Kasumi-1 (cell line): ENCODE data around the gene D2HGDH.
A peak's percentile ranks its signal among the peaks of the same experiment; 100 is the strongest.
"Not testable (repeated sequence)": the region's sequence is repeated elsewhere in the genome, so short reads cannot be mapped to it uniquely, and the experiment has no call there.

Experiments
- DNase-seq, 2 experiments: peaks; one replicate each; lab custom pipeline; 2025; lab: John Stamatoyannopoulos, UW

Gene D2HGDH

DNA sequence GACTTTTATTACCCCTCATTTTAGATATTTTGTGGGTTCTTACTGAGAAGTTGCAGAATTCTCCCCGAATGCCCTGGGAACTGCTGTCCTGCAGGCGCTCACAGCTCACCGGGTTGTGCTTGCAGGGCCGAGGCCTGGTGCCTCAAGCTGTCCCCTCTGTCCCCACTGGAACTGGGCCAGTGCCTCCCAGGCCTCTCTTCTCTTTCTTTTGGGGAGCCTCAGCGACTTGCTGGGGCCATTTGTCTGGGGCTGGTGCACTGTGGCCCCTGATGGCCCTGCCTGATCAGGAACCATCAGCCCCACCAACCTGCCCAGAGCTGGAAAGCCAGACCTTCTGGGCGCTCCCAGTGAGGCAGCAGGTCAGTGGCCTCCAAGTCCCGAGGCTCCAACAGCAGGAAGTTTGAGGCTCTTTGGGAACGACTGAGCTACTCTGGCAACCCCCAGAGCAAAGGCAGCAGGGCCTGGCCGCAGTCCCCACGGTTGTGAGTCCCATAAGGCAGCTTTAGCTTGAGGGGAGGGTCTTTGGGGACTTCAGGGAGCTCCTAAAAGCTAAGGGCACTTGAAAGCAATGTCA, 59.9 kb downstream of the D2HGDH start:
- no peak for DNase-seq

DNA sequence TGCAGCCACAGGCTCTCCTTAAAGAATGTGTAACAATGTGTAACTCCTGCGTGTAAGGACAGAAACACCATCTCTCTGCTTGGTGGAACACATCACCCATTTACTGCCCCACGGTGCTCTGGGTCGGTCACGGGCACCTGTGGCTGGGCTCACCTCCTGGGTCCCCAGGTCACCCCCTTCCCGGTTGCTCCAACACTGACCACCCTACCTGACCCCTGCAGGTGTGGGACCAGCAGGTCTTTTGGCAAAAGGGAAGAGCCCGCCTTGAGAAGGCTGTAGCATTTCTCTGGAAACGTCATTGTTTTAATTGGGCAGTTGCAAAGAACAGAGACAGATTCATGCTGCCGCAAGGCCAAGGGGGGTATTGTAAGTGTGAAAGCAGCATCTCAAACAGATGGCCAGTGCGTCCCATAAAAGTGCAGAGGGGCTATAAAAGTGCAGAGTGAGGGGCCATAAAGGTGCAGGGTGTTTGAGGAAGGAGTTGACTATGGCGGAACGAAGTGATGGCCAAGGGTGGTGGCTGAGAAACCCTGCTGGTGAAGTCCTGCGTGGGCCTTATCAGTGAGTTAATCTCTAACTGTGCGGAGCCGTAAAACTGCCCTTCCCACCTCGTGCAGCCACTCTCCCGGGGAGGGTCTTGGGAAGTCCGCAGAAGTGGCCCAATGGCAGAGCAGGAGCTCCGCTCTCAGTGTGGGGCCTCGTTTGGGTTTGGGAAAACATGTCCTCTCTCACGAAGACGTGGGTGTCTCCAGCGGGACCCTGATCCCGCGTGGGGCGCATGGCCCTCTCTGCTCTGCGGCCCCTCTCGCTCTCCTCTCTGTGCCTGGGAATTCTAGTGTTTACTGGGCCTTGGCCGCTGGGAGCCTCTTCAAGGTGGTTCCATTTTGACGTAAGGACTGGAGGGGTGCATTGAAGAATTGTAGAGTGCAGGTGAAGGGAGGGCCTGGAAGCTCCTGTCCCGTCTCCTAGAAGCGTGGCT, 60.9 kb downstream of the D2HGDH start:
- no peak for DNase-seq

DNA sequence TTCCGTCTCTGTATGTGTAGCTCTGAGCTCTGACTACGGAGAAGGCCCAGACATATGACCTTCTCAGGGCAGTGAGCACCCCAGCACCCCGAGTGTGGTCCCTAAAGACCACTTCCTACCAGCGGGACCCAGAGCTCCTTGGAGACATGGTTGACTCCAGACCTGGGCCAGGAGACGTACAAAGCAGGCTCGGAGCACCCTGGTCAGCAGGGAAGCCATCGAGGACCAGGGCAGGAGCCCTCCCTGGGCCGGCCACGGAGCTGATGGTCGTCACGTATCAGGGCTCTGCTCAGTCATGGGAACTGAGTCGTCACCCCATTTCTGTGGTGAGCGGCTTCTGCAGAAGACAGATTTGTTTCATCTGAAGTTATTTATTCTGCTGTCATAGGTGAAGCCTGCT, 61.8 kb downstream of the D2HGDH start:
- DNase-seq = no peak

DNA sequence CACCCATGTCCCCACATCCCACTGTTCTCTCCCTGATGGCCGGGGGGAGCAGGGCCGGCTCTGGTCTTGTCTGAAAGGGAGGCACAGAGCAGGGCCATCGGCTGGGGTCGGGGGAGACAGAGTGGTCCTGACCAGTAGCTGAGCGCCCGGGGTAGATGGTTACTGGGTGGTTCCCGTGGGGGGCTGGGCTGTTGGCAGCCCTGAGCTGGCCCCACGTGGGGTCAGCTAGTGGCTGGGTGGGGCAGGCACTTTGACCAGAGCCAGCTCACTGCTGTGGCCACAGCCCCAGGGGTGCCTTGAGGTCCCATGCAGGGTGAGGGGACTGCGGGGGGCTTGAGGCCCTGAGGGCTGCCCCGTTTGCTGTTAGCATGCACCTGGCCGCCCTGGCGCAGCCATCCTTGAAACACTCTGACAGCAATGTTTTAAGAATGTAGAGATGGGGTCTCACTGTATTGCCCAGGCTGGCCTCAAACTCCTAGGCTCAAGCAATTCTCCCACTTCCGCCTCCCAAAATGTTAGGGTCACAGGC, 62.2 kb downstream of the D2HGDH start:
- DNase-seq = no peak

DNA sequence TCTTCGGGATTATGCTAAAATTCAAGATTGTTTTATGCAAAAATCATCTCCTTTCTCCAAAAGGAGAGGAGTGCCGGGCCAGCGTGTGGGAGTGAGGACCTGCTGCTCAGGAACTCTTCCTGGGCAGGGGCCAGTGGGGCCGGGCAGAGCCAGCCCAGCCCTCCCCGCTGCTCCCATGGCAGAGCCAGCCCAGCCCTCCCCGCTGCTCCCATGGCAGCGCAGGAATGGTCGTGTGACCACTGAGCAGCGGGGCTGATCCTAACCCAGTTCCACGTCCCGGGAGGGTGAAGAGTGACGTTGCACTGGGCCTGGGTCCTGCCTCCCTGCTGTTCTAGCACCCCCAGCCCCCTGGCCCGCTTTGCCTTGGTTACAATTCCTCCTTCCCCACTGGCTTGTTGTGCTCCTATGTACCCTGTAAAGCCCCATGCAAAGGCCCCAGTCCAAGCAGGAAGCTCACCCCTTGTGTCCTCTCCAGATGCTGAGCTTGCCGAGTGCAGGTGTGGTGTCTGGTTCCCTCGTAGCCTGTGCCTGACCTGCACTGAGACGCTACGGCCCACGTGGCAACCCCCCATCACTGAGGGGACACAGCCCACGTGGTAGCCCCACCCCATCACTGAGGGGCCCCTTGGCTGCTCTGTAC, 63.1 kb downstream of the D2HGDH start:
- no peak for DNase-seq

DNA sequence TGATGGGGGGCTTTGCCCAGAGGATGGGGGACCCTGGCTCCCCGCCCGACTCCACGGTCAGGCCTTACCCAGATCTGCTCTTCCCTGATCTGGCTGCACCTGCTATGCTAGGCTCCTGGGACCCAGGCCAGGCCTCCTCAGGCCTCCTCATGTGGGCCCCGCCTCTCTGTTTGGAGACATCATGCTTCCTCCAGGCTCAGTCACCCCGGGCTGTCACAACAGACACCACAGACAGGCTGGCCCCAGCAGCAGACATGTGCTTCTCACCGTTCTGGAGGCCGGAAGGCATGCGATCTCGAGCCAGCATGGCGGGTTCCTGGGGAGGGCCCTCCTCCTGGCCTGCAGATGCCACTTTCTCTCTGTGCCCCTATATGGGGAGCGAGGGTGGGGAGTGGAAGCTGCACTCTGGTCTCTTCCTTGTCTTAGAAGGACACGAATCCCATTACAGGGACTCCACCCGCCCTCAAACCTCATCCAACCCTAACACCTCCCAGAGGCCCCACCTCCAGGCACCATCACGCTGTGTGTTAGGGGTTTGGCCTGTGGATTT, 63.7 kb downstream of the D2HGDH start:
- DNase-seq = no peak

DNA sequence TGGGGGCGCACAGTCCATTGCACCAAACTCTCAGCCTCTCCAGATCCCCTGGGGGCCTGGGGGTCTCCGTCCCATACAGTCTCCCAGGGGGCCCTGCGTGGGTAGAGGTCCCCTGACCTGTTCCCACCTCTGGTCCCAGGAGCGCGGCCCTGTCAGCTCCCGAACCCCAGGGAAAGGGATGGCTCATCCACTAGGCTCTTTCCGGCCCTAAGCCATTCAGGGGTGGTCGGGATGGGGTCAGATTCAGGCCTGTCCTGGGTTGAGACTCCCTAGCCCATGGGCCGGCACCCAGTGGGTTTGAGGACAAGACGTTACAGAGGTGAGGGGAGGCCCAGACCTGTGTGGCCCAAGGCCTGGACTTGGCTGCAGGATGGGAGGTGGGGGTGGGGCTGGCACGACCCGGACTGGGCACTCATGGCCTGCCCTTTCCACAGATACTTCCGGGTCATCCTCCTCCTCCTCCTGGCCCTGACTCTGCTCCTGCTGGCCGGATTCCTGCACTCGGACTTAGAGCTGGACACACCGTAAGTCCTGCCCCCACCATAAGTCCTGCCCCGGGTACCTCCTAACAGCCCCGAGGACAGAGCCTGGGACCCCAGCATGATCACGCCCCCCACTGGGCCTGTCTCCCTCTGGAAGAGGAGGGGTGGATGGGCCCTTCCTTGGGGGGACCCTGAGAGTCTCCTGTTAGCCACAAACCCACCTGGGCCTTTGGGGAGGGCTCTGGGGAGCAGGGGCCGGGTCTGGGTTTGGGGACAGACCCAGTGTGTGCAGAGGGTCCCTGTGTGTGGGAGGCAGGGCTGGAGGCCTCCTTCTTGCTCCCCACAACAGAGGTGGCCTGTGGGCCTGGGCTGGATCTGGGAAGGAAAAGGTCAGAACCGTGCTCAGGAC, 64.4 kb downstream of the D2HGDH start:
- no peak for DNase-seq

DNA sequence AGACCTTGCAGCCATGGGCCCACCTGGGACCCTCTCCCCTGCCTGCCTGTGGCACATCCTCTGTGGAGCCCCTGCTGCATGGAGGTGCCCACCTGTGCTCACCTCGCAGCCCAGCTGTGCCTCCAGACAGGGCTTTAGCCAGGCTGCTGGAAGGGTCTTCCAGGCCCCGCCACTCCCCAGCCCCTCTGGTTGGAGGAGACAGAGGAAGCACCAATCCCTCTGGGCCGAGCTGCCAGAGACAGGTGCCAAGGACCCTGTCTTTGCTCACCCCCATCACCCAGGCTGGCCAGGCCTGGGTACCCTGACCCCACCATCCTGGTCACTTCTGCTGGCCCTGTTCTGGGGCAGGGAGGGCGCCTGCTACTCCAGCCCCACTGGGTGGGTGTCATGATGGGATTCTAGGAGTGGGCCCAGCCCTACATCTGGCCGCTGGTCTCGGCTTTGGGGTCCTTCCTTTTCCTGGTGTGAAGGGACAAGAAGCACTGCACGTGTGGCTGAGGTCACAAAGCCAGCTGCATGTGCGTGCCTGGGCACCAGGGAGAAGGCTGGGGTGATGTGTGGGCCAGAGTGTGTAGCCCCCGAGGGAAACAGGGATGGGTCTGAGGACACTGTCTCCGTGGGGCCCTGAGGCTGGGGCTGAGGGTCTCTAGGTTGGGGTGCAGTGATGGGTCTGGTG, 65.2 kb downstream of the D2HGDH start:
- DNase-seq = no peak

DNA sequence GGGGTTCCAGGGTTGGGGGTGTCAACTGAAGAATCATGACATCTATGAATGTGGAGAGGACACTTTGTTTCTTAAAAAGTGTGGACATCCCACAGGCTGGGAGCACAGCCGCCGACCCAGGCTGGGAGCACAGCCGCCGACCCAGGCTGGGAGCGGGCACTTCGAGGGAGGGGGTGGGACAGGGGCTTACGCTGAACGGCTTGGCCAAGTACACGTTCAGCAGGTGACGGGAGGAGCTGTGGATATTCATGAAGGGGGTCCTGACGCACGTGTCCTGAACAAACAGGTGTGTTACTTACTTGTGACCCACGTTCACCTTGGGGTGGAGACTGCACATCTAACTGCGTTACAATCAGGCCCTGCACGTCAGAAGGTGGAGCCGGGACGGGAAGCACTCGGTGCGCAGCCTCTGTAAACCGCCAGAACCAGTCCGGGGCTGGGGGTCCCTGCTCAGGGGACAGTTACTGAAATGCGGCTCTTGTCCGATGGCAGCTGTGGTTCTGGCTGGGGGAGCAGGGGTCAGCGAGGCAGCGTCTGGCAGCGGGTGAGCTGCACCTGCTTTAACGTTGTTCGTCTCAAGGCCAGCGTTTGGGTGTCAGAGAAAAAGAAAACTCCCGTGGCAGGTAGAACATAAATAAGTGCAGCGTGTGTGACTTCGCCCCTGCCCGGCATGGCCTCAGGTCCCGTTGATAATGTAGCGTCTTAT, 65.9 kb downstream of the D2HGDH start:
- DNase-seq = not testable (repeated sequence)

DNA sequence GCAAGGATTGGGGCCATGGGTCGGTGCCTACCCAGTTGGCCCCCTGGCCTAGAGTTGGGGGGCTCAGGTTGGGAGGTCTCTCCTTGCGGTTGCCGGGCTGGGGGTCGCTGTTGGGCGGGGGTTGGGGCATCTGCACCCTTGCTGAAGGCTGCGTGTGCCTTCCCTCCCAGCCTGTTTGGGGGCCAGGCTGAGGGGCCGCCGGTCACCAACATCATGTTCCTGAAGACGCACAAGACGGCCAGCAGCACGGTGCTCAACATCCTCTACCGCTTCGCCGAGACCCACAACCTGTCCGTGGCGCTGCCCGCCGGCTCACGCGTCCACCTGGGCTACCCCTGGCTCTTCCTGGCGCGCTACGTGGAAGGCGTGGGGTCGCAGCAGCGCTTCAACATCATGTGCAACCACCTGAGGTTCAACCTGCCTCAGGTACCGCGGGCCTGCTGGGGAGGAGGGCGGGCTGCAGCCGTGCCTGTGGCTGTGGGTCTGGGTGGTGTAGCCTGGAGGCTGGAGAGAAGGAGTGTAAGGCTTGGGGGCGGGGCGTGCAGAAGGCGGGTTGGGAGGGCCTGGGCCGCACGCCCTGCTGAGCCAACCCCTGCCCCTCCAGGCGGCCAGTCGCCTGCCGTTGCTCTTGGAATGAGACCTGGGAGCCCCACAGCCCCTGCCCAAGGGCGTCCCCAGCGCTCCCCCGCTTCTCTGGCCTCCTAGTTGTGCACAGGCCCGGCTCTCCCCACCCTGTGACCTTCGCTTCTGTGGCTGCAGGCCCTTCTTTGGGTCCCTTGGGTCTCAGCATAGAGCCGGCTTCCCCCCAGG, 67.4 kb downstream of the D2HGDH start:
- DNase-seq = no peak

DNA sequence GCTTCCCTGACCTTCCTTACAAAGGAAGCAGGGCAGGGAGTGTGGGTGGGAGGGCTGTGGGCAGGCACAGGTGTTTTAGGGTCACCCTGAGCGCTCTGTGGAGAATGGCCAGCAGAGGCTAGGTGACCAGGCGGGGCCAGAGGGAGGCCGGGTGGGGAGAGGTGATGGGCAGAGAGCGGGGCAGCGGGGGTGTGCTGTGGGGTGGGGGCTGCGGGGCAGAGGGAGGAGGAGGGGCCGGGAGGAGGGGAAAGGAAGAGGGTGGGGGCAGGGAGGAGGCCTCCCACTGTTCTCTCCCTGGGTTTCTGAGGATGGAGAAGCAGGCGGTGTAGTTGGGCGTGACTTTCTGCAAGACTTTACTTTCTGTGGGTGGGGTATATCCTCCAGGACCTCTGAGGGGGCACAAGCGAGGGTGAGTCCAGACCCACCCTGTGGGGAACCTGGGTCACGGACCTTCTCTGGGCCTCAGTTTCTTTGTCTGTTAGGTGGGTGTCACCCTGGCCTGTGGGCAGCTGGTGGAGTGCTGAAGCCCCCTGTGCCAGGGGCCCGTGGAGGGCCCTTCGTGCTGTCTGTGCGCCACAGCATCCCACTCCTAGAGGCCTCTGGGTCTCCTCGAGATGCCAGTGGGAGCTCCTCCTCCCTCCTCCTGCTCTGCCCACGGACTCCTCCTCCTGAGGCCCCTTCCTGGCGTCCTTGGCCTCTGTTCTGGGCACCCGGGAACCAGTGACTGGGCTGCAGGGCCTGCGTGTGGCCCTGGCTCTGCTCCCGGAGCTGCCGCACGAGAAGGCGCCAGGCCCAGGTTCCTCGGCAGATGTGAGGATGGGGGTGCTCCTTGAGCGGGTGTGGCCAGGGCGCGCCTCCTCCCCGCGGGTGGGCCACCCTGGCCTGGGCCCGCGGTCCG, 68.2 kb downstream of the D2HGDH start:
- DNase-seq = no peak

DNA sequence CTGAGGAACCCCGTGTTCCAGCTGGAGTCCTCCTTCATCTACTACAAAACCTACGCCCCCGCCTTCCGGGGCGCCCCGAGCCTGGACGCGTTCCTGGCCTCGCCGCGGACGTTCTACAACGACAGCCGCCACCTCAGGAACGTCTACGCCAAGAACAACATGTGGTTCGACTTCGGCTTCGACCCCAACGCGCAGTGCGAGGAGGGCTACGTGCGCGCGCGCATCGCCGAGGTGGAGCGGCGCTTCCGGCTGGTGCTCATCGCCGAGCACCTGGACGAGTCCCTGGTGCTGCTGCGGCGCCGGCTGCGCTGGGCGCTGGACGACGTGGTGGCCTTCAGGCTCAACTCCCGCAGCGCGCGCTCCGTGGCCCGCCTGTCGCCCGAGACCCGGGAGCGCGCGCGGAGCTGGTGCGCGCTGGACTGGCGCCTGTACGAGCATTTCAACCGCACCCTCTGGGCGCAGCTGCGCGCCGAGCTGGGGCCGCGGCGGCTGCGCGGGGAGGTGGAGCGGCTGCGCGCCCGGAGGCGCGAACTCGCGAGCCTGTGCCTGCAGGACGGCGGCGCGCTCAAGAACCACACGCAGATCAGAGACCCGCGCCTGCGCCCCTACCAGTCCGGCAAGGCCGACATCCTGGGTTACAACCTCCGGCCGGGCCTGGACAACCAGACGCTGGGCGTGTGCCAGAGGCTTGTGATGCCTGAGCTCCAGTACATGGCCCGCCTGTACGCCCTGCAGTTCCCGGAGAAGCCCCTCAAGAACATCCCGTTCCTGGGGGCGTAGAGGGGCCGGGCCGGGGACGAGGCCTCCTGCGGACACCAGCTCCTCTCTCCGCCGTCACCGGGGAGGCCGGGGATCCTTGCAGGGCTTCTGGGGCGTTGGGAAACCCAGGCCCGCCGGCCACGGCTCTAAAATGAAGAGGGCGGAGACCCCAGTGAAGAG, 69.2 kb downstream of the D2HGDH start:
- DNase-seq = peak; percentile 0 to 8

DNA sequence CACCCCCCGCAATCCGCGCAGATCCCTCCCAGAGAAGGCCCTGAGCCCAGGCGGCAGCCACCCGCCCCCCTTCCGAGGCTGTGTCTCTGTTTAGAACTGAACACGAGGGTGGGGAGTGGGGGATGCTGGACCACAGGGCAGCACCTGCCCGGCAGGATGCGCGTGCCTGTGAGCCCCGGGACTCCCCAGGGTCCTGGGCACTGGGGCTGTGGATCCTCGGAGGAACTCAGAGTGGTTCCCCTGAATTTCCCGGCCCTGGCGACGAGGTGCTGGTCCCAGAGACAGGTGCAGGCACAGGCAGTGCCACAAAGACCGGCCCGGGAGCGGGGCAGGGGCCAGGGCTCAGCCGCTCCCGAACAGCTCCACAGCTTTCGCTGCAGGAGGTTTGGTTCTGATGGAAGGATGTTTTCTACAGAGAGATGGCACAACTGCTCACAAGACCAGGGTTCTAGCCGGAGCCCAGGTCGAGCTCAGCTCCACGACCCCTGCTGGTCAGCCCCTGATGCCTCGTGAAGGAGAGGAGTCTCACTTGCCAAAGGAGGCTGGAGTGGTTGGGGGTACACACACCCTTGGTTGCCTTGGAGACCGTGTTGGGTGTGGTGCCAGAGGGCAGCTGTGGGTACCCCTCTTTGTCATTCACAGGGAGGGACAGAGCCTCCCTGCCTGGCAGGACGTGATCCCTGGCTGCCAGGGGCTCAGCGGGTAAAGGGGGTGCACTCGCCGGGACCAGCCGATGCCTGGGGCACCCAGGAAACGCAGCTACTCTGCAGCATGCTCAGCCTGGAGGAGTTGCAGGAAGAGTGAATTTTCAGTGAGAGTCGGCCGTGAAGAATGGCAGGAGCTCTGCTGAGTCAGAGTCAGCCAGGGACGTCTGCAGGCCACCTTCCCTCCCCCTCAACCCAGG, 70.1 kb downstream of the D2HGDH start:
- peak; percentile 12 to 36 for DNase-seq

DNA sequence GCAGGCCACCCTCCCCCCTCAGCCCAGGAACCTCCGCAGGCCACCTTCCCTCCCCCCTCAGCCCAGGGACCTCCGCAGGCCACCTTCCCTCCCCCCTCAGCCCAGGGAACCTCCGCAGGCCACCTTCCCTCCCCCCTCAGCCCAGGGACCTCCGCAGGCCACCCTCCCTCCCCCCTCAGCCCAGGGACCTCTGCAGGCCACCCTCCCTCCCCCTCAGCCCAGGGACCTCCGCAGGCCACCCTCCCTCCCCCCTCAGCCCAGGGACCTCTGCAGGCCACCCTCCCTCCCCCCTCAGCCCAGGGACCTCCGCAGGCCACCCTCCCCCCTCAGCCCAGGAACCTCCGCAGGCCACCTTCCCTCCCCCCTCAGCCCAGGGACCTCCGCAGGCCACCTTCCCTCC, 71.8 kb downstream of the D2HGDH start:
- DNase-seq = not testable (repeated sequence)

DNA sequence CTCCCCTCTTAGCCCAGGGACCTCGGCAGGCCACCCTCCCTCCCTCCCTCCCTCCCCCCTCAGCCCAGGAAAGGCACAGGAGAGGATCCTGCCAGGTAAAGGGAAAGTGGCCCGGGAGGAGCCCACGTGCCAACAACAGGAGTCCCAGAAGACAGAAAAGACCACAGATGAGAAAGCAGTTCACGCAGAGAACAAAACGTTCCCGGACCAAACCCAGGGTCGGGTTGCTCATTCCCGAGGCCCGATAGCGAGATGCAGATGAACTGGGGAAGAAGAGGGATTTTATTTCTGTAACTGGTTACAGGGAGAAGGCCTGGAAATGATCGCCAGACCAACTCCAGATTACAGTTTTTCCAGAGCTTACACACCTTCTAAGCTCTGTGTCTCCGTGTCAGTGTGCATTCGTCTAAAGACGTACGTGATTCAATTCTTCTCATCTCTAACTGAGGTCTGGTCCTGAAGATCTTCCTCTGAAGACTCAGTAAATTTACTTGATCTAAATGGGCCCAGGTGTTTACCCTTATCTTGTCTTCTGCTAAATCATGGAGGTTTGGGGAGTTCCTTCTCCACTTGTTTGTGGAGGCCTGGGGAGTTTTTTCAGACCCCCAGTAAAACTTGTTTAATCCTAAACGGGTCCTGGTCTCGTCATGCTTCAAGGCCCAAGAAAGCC, 73.8 kb downstream of the D2HGDH start:
- DNase-seq = no peak
